ENCODE measurements around the gene ZC3H10.
A peak's percentile ranks its signal among the peaks of the same experiment; 100 is the strongest.

ZC3H10 gene

DNA sequence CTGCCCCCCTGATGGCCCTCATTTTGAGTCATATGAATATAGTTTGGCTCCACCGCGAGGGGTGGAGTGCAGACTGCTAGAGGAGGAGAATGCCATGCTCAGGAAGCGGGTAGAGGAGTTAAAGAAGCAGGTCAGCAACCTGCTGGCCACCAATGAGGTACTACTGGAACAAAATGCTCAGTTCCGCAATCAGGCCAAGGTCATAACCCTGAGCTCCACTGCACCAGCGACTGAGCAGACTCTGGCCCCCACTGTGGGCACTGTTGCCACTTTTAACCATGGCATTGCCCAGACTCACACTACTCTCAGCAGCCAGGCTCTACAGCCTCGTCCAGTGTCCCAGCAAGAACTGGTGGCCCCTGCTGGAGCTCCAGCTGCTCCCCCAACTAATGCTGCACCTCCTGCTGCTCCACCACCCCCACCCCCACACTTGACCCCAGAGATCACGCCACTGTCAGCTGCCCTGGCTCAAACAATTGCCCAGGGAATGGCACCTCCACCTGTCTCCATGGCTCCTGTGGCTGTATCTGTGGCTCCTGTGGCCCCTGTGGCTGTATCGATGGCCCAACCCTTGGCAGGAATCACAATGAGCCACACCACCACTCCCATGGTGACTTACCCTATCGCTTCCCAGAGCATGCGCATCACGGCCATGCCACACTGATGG lies 3.3 kb downstream of the ZC3H10 start:
- no peak overlapping the region for H3K27ac Mint-ChIP-seq (ENCODE audit: low read depth)
- H3K4me3 Mint-ChIP-seq, result no peak overlapping the region

DNA sequence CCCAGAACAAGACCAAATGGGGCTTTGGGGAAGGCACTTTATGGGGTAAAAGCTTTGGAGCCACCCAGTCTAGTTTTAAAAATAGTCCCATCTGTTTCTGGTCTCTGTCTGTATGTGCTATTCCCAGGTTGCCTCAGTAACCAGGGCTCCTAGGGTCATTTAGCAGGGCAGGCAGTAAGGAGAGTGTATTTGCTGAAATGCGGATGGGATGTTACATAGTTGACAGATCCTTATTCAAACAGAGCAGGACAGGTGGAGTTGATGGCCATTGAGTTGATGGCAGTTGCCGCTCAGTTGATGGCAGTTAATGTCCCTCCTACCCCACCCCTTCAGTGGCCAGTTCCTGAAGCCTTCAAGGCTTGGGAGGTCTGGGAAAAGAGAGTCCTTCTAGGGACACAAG lies 4.6 kb downstream of the ZC3H10 start:
- Mint-ChIP-seq H3K36me3 (ENCODE audit: insufficient read depth) (peaks cover 21% of the 10 kb centered on the region), H3K9me3 (no peaks in the 10 kb centered on the region), H3K4me1 (peaks cover 40% of the 10 kb centered on the region), H3K27me3 (no peaks in the 10 kb centered on the region), H3K27ac (ENCODE audit: low read depth) (no peak overlapping the region), H3K4me3 (no peak overlapping the region)
- no peak for ATAC-seq (replicated peaks; ENCODE audit: extremely low read depth, poor library complexity, severe bottlenecking)
- no peak for DNase-seq (ENCODE audit: low spot score in 2 of 2)

More for the DNA sequence above, 3.3 kb downstream of the ZC3H10 start:
- H3K27me3 Mint-ChIP-seq, result no peaks in the 10 kb centered on the region
- peaks cover 40% of the 10 kb centered on the region for H3K4me1 Mint-ChIP-seq
- DNase-seq (ENCODE audit: low spot score in 2 of 2), result no peak
- no peak for ATAC-seq (replicated peaks; ENCODE audit: extremely low read depth, poor library complexity, severe bottlenecking)
- H3K9me3 Mint-ChIP-seq, result no peaks in the 10 kb centered on the region
- peaks cover 31% of the 10 kb centered on the region for H3K36me3 Mint-ChIP-seq (ENCODE audit: insufficient read depth)

DNA sequence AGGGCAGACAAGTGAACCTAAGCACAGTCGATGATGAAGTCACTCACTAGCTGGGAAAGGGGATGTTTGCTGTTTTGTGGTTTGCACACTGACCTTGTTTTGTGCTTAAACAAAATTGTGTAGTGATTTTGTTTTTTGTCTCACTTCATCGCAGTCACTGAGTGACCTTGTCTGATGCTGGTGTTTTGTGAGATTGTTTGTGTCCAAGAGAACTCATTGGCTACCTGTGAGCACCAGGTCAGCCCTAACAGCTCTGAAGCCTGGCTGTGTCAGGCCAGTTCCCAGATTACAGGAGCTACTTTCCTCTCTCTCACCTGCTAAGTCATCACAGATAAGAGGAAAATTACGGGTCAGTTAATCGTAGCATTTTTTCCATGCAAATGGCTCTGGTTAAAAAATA lies 6.1 kb downstream of the ZC3H10 start:
- H3K4me3 Mint-ChIP-seq, result no peak overlapping the region
- DNase-seq (ENCODE audit: low spot score in 2 of 2) (no peak), ATAC-seq (replicated peaks; ENCODE audit: extremely low read depth, poor library complexity, severe bottlenecking) (no peak)
- no peaks in the 10 kb centered on the region for H3K9me3 Mint-ChIP-seq
- H3K27ac Mint-ChIP-seq (ENCODE audit: low read depth), result no peak overlapping the region
- H3K36me3 Mint-ChIP-seq (ENCODE audit: insufficient read depth), result peaks cover 15% of the 10 kb centered on the region
- no peaks in the 10 kb centered on the region for H3K27me3 Mint-ChIP-seq
- H3K4me1 Mint-ChIP-seq, result peaks cover 38% of the 10 kb centered on the region

DNA sequence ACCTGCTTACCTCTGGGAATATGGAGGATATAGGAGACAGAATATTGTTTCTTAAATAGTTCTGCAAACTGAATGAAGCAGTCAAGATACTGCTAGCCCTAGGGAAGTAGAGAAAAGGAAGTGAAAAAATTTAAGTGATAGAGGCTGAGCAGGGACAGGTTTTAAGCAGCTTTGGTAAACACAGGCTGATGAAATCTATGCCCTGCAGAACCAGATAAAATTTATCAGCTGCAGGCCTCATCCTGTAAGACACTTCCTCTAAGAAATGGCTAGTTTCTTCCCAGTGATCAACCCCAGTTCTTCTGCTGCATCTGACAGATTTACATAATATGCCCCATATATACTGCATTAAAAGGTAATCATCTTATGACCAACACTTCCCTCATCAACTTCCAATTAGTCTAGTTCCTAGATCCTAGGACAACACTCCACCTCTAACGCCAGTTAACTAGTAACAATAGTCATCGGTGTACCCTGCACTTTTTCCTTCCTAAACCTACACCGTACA lies 8.7 kb downstream of the ZC3H10 start:
- Mint-ChIP-seq H3K27me3 (no peaks in the 10 kb centered on the region), H3K36me3 (ENCODE audit: insufficient read depth) (peaks cover 31% of the 10 kb centered on the region), H3K4me1 (peaks cover 56% of the 10 kb centered on the region), H3K27ac (ENCODE audit: low read depth) (peak overlapping the region; percentile 97), H3K4me3 (no peak overlapping the region), H3K9me3 (no peaks in the 10 kb centered on the region)
- DNase-seq (ENCODE audit: low spot score in 2 of 2), result no peak
- no peak for ATAC-seq (replicated peaks; ENCODE audit: extremely low read depth, poor library complexity, severe bottlenecking)

DNA sequence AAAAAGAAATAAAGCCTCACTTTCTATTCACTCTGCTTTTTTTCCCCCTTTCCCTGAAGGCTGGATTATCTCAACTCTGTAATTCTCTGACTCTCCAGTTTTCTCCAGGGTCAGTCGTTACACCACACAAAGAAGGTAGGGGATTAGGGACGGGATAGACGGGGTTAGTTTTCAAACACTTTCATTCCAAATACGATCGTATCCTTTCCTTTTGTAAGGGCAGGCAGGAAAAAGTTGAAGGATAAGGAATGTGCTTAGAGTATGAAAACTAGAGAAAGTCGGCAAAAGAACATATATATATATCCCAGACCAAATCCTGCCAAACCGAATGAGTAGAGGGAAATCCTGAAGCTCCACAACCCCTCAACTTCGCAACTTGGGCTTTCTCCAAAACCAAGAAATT lies 9.4 kb downstream of the ZC3H10 start:
- no peak for DNase-seq (ENCODE audit: low spot score in 2 of 2)

DNA sequence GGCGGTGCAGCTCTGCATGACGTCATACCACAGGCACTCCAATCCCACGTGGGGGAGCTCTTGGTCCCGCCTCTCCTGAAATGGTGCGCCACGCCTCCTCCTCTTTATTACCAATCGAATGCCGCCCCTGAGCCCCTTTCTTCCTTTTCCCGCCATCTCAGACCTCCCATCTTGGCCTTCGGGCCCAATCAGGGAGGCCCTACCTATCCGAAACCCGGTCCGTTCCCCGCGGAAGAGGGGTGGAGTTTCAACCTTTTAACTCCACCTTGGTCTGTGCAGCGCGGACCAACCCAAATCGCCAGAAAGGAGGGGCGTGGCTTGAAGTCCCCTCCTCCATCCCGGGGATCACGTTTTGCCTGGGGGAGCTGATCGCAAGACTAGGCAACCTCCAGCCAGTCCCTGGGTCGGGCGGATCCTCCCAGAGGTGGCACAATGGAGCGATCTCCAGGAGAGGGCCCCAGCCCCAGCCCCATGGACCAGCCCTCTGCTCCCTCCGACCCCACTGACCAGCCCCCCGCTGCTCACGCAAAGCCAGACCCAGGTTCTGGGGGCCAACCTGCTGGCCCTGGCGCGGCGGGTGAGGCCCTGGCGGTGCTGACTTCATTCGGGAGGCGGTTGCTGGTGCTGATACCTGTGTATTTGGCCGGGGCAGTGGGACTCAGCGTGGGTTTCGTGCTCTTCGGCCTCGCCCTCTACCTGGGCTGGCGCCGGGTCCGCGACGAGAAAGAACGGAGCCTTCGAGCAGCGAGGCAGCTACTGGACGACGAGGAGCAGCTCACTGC lies 10.0 kb downstream of the ZC3H10 start, which contains the start of gene ESYT1:
TSS of gene ESYT1 (plus strand) at position 380 of the 782 bp plus-strand sequence. CDS start at position 433, 53 bp downstream.
- peak within 1 kb of the TSS; percentile 97 for H3K27ac Mint-ChIP-seq (ENCODE audit: low read depth)
- H3K9me3 Mint-ChIP-seq, result no peaks in the 10 kb centered on the region
- peaks cover 65% of the 10 kb centered on the region for H3K4me1 Mint-ChIP-seq
- H3K4me3 Mint-ChIP-seq, result peak within 1 kb of the TSS; percentile 97
- ATAC-seq (replicated peaks; ENCODE audit: extremely low read depth, poor library complexity, severe bottlenecking) (peak; percentile 95), DNase-seq (ENCODE audit: low spot score in 2 of 2) (peak; percentile 85 to 98)
- peaks cover 41% of the 10 kb centered on the region for H3K36me3 Mint-ChIP-seq (ENCODE audit: insufficient read depth)
- no peaks in the 10 kb centered on the region for H3K27me3 Mint-ChIP-seq

More for the DNA sequence above, 9.4 kb downstream of the ZC3H10 start:
- Mint-ChIP-seq H3K9me3 (no peaks in the 10 kb centered on the region), H3K27ac (ENCODE audit: low read depth) (peak overlapping the region; percentile 97), H3K27me3 (no peaks in the 10 kb centered on the region), H3K4me3 (peak overlapping the region; percentile 97), H3K4me1 (peaks cover 63% of the 10 kb centered on the region), H3K36me3 (ENCODE audit: insufficient read depth) (peaks cover 36% of the 10 kb centered on the region)
- ATAC-seq (replicated peaks; ENCODE audit: extremely low read depth, poor library complexity, severe bottlenecking), result no peak

DNA sequence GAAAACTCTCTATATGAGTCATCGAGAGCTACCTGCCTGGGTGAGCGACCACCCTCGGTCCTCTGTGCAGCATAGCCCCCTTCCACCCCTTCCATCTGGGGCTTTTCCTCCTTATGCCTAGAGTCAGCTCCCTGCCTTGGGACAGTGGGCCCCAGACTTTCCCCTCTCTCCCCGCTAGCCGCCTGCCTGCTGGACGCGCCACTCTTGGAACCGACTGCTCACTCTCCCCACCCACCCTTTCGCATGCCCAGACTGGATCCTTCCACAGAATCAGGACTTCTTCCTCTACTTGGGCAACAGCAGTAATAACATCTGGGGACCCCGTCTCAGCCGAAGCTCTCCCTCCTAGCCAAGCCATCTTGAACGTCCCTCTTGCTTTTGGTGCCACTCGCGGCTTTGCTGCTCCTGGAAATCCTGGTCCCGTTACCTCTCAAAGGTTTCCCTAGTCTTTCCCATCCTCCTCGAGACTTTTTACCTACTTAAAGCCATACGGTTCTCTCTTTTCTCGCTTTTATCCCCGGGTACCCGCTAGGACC lies 10.7 kb downstream of the ZC3H10 start:
- peaks cover 65% of the 10 kb centered on the region for H3K4me1 Mint-ChIP-seq
- ATAC-seq (replicated peaks; ENCODE audit: extremely low read depth, poor library complexity, severe bottlenecking) (peak; percentile 0), DNase-seq (ENCODE audit: low spot score in 2 of 2) (no peak)

DNA sequence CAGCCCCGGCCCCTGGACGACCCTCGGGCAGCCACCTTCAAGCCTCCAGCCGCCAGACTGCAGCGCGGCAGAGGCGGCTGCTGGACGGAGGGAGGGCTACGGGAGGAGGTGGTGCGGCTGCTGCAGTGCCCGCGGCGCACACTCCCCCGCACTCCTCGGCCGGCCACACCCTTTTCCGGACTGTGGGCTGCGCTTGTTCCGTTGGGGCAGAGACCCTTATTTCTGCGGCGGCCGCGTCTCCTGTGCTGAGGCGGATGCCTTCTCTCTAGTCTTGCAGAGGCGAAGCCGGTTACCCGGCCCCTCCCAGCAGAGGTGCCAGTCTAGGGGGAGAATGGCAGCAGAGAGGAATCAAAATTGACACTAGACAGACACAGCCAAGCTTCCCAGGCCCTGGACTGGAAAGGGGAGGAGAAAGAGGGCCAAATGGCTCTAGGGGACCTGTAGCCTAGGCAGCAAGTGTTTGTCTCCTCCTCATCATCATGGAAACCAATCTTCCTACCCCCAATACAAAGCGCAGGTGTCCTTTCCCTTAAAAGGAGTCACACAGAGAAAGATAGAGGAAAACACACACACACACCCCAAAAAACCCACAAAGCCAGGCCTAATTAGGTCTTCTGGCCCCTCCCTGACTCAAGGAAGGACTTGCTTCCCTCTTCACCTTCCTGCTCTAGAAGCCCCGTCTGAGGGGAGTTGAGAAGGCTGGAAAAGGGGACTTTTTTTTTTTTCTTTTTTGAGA lies 11.3 kb downstream of the ZC3H10 start:
- Mint-ChIP-seq H3K9me3 (no peaks in the 10 kb centered on the region), H3K4me3 (peak overlapping the region; percentile 97)
- DNase-seq (ENCODE audit: low spot score in 2 of 2), result peak; percentile 55 to 70

More for the DNA sequence above, 10.7 kb downstream of the ZC3H10 start:
- Mint-ChIP-seq H3K27me3 (no peaks in the 10 kb centered on the region), H3K36me3 (ENCODE audit: insufficient read depth) (peaks cover 47% of the 10 kb centered on the region), H3K4me3 (peak overlapping the region; percentile 97), H3K9me3 (no peaks in the 10 kb centered on the region), H3K27ac (ENCODE audit: low read depth) (peak overlapping the region; percentile 97)

DNA sequence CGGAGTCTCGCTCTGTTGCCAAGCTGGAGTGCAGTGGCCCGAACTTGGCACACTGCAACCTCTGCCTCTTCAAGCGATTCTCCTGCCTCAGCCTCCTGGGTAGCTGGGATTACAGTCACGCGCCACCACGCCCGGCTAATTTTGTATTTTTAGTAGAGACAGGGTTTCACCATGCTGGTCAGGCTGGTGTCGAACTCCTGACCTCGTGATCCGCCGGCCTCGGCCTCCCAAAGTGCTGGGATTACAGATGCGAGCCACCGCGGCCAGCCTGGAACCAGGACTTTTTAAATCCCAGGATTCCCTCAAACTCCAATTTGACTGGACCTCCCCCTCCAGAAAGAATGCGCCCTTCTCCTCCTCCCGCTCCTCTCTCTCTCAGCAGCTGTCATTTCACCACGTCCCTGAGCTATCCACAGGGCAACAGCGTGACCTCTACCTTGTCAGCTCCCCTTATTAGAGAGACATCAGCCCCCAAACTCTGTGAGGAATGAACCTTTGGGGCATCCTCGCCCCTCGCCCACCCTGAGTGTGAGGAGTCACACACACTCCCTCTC lies 12.0 kb downstream of the ZC3H10 start:
- no peaks in the 10 kb centered on the region for H3K27me3 Mint-ChIP-seq
- H3K4me3 Mint-ChIP-seq, result peak overlapping the region; percentile 97
- H3K9me3 Mint-ChIP-seq, result no peaks in the 10 kb centered on the region
- H3K36me3 Mint-ChIP-seq (ENCODE audit: insufficient read depth), result peaks cover 59% of the 10 kb centered on the region
- H3K4me1 Mint-ChIP-seq, result peaks cover 65% of the 10 kb centered on the region
- ATAC-seq (replicated peaks; ENCODE audit: extremely low read depth, poor library complexity, severe bottlenecking), result no peak
- H3K27ac Mint-ChIP-seq (ENCODE audit: low read depth), result peak overlapping the region; percentile 97
- no peak for DNase-seq (ENCODE audit: low spot score in 2 of 2)

More for the DNA sequence above, 11.3 kb downstream of the ZC3H10 start:
- Mint-ChIP-seq H3K27ac (ENCODE audit: low read depth) (peak overlapping the region; percentile 97), H3K4me1 (peaks cover 65% of the 10 kb centered on the region), H3K36me3 (ENCODE audit: insufficient read depth) (peaks cover 54% of the 10 kb centered on the region), H3K27me3 (no peaks in the 10 kb centered on the region)
- ATAC-seq (replicated peaks; ENCODE audit: extremely low read depth, poor library complexity, severe bottlenecking), result peak; percentile 30

DNA sequence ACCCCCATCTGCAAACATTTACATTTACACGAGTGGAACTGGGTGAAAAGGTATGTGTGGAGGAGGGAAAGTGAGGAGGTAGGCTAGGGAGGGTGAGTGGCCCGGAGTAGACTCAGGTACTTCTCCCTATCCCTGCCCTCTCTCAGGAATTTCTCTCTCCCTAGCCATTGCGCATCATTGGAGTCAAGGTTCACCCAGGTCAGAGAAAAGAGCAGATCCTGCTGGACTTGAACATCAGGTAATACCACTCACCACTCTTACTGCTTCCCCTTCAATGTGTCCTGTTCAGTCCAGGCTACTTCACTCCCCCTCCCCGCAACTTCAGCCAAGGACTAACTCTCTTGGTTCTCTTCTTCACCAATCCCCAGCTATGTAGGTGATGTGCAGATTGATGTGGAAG lies 12.8 kb downstream of the ZC3H10 start:
- Mint-ChIP-seq H3K4me3 (peak overlapping the region; percentile 97), H3K36me3 (ENCODE audit: insufficient read depth) (peaks cover 67% of the 10 kb centered on the region), H3K27me3 (no peaks in the 10 kb centered on the region), H3K9me3 (no peaks in the 10 kb centered on the region), H3K4me1 (peaks cover 65% of the 10 kb centered on the region), H3K27ac (ENCODE audit: low read depth) (peak overlapping the region; percentile 97)
- DNase-seq (ENCODE audit: low spot score in 2 of 2), result no peak
- no peak for ATAC-seq (replicated peaks; ENCODE audit: extremely low read depth, poor library complexity, severe bottlenecking)

DNA sequence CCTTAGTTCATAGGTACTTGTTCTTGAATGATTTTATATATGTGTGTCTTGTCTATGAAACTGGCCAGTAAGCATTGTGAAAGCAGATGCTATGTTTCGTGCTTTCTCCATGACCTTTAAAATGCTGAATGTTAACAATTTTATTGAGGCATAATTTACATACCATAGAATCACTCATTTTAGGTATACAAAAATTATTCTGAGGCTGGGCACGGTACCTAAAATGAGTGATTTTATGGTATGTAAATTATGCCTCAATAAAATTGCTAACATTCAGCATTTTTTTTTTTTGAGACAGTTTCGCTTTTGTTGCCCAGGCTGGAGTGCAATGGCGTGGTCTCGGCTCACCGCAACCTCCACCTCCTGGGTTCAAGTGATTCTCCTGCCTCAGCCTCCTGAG lies 16.8 kb downstream of the ZC3H10 start:
- Mint-ChIP-seq H3K4me3 (no peak overlapping the region), H3K27ac (ENCODE audit: low read depth) (no peak overlapping the region), H3K9me3 (no peaks in the 10 kb centered on the region), H3K4me1 (peaks cover 46% of the 10 kb centered on the region), H3K27me3 (no peaks in the 10 kb centered on the region), H3K36me3 (ENCODE audit: insufficient read depth) (peaks cover 90% of the 10 kb centered on the region)
- DNase-seq (ENCODE audit: low spot score in 2 of 2), result no peak
- no peak for ATAC-seq (replicated peaks; ENCODE audit: extremely low read depth, poor library complexity, severe bottlenecking)

Measured in central memory CD8-positive, alpha-beta T cell (primary cell).